GM18505 (cell line): Measurements from ENCODE around the gene MCL1.

Source experiments
- ATAC-seq: cut with Tn5 transposase; IDR thresholded peaks from one replicate; pipeline ENCODE4 v1.9.1; 2021; ENCODE audit not compliant: unreplicated experiment
- POLR2A ChIP-seq: IDR thresholded peaks from 4 replicates; pipeline ENCODE4 v1.6.1; 2011; ENCODE audit warnings: borderline replicate concordance; ENCODE audit not compliant: insufficient read depth, insufficient read length; ENCODE audit errors: extremely low read depth

The MCL1 gene

DNA sequence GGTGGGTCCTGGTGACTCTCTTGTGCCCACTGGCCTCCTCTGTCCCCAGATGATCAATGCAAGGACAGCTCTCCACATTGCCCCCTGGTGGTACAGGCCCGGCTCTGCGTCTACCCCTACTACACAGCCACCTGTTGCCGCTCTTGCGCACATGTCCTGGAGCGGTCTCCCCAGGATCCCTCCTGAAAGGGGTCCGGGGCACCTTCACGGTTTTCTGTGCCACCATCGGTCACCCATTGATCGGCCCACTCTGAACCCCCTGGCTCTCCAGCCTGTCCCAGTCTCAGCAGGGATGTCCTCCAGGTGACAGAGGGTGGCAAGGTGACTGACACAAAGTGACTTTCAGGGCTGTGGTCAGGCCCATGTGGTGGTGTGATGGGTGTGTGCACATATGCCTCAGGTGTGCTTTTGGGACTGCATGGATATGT, 19.4 kb downstream of the MCL1 start:
- ATAC-seq: no peak
- no peak for TF ChIP-seq POLR2A

DNA sequence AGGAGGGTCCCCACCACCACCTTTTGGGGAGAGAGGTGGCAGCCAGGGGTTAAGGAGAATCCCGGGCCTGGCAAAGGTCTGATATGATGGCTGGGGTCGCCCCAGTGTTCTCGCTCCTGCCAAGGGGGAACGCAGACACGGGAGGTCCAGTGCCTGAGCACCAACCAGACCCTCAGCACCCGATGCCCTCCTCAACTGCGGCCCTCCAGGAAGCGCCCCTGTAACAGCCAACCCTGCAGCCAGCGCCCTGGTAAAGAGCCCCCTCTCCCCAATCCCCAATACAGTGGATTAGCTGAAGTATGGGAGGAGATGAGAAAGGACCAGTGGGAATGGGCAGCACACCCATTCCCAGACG, 19.8 kb downstream of the MCL1 start:
- no peak for ATAC-seq
- TF ChIP-seq POLR2A: no peak

DNA sequence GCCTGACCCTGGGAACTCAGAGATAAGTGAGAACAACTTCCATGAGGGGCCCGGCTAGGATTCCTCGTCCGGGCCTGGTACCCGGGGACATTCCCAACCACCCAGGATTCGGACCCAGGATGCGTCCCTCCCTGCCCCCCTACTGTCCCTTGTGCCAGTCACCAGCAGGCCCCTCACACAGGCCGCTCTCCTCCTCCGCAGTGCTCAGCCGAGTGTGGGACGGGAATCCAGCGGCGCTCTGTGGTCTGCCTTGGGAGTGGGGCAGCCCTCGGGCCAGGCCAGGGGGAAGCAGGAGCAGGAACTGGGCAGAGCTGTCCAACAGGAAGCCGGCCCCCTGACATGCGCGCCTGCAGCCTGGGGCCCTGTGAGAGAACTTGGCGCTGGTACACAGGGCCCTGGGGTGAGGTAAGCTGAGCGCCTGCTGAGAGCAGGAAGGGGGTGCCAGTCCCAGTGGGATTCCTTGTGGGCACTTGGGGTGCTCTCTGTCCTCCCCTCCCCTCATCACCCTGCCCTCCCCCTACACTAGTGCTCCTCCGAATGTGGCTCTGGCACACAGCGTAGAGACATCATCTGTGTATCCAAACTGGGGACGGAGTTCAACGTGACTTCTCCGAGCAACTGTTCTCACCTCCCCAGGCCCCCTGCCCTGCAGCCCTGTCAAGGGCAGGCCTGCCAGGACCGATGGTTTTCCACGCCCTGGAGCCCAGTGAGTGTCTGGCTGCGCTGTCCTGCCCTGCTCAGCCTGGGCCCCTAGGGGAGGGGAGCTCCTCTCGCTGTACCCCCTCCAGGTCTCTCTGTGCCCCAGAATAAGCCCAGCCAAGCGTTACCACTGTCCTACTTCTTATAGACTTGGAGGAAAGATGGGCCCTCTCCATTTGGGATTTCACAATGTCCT, 20.4 kb downstream of the MCL1 start:
- ATAC-seq: no peak
- no peak for TF ChIP-seq POLR2A

DNA sequence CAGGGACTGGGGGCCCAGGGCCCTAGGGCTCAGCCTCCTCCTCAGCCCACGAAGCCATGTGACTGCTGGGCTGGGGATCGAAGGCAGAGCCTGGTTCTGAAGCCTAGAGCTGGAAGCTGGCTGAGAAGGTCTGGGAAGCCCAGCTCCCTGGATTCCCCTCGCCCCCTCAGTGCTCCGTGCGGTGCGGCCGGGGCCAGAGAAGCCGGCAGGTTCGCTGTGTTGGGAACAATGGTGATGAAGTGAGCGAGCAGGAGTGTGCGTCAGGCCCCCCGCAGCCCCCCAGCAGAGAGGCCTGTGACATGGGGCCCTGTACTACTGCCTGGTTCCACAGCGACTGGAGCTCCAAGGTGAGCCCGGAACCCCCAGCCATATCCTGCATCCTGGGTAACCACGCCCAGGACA, 21.1 kb downstream of the MCL1 start:
- no peak for TF ChIP-seq POLR2A
- no peak for ATAC-seq

DNA sequence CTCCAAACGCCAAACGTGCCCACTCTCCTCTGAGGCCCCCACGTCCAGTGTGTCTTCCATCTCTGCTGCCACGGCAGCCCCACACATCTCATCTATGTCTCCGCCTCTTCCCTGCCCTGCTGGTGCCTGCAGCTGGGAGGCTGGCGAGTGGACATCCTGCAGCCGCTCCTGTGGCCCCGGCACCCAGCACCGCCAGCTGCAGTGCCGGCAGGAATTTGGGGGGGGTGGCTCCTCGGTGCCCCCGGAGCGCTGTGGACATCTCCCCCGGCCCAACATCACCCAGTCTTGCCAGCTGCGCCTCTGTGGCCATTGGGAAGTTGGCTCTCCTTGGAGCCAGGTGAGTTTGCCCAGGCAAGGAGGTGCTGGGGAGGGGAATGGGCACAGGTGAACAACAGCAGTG, 21.6 kb downstream of the MCL1 start:
- no peak for ATAC-seq

DNA sequence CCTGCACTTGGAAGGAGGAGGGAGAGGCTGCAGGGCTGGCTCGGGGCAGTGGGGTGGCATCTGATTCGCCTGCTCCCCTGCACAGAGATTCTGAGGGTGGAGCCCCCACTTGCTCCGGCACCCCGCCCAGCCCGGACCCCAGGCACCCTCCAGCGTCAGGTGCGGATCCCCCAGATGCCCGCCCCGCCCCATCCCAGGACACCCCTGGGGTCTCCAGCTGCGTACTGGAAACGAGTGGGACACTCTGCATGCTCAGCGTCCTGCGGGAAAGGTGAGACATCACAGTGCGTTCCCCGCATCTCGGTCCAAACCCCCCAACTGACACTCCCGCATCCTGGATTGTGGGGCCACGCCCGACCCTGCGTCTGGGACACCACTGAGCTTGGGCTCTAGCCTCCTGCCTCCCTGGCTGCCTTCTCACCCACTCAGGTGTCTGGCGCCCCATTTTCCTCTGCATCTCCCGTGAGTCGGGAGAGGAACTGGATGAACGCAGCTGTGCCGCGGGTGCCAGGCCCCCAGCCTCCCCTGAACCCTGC, 22.3 kb downstream of the MCL1 start:
- ATAC-seq: no peak
- TF ChIP-seq POLR2A: no peak

More for the DNA sequence above, 21.6 kb downstream of the MCL1 start:
- no peak for TF ChIP-seq POLR2A

DNA sequence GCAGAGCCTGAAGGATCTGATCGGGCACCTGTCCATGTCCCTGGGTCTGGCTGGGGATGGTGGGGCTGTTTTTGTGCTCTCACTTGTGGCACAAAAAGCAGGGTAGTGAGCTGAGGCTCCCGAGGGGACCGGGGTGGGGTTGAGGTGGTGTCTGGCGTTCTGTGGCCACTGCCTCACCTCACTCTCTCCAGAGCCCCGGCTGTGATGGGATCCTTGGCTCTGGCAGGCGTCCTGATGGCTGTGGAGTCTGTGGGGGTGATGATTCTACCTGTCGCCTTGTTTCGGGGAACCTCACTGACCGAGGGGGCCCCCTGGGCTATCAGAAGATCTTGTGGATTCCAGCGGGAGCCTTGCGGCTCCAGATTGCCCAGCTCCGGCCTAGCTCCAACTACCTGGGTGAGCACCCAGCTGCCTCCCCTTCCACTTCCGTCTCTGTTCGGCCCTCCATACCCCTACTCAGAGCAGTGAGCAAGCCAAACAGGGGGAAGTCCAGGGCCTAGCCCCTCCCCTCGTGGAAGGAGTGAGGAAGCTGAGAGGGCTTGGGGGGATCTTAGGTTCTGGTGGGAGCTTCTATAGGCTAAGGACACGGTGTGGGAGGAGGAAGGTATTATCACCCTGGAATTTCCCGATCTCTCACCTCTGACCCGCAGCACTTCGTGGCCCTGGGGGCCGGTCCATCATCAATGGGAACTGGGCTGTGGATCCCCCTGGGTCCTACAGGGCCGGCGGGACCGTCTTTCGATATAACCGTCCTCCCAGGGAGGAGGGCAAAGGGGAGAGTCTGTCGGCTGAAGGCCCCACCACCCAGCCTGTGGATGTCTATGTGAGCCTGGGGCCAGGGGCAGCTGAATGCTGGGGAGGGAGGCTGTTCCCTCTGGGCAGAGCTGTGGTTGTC, 23.2 kb downstream of the MCL1 start:
- no peak for ATAC-seq
- TF ChIP-seq POLR2A: no peak

DNA sequence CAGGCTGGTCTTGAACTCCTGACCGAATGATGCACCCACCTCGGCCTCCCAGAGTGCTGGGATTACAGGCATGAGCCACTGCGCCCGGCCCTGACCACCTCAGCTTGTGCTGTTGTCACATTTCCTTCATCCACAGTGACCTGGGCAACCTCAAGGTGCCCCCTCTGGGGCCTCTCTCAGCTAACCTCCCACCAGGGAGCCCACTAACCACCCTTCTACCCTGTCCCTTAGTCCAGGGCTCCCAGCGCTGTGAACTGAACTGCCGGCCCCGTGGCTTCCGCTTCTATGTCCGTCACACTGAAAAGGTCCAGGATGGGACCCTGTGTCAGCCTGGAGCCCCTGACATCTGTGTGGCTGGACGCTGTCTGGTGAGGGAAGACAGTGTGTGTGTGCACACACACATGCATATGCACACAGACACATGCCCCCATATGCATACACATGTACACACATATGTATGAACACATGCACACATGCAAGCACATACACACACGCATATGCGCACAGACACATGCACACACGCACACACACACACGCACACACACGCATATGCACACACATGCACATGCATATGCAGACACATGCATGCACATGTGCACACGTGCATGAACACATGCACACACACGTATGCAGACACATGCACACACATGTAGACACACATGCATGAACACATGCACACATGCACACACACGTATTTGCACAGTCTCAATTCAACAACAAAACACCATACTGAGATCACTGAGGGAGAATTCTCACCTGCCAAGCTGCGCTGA, 24.0 kb downstream of the MCL1 start:
- TF ChIP-seq POLR2A: no peak

DNA sequence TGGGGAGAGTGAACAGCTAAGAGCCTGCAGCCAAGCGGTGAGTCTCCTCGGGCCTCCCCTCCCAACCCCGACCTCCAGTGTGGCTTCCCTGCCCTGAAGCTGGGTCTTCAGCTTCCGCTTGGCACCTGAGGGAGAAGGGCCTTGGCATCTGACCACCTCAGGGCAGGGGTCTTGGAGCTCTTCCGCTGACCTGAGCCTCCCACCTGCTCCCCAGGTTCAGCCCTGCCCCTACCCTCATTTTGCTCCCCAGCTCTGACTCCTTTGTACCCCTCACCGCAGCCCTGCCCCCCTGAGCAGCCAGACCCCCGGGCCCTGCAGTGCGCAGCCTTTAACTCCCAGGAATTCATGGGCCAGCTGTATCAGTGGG, 25.3 kb downstream of the MCL1 start:
- ATAC-seq: no peak
- TF ChIP-seq POLR2A: no peak

More for the DNA sequence above, 24.0 kb downstream of the MCL1 start:
- no peak for ATAC-seq

DNA sequence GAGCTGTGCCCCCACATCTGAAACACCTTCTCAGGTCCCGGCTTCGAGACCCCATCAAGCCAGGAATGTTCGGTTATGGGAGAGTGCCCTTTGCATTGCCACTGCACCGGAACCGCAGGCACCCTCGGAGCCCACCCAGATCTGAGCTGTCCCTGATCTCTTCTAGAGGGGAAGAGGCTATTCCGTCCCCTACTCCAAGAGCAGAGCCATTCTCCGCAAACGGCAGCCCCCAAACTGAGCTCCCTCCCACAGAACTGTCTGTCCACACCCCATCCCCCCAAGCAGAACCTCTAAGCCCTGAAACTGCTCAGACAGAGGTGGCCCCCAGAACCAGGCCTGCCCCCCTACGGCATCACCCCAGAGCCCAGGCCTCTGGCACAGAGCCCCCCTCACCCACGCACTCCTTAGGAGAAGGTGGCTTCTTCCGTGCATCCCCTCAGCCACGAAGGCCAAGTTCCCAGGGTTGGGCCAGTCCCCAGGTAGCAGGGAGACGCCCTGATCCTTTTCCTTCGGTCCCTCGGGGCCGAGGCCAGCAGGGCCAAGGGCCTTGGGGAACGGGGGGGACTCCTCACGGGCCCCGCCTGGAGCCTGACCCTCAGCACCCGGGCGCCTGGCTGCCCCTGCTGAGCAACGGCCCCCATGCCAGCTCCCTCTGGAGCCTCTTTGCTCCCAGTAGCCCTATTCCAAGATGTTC, 25.9 kb downstream of the MCL1 start:
- ATAC-seq: no peak
- TF ChIP-seq POLR2A: no peak

DNA sequence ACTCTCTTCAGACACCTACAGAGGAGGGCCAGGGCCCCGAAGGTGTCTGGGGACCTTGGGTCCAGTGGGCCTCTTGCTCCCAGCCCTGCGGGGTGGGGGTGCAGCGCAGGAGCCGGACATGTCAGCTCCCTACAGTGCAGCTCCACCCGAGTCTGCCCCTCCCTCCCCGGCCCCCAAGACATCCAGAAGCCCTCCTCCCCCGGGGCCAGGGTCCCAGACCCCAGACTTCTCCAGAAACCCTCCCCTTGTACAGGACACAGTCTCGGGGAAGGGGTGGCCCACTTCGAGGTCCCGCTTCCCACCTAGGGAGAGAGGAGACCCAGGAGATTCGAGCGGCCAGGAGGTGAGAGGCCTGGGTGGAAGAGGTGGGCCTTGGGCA, 26.5 kb downstream of the MCL1 start:
- no peak for TF ChIP-seq POLR2A
- ATAC-seq: no peak

DNA sequence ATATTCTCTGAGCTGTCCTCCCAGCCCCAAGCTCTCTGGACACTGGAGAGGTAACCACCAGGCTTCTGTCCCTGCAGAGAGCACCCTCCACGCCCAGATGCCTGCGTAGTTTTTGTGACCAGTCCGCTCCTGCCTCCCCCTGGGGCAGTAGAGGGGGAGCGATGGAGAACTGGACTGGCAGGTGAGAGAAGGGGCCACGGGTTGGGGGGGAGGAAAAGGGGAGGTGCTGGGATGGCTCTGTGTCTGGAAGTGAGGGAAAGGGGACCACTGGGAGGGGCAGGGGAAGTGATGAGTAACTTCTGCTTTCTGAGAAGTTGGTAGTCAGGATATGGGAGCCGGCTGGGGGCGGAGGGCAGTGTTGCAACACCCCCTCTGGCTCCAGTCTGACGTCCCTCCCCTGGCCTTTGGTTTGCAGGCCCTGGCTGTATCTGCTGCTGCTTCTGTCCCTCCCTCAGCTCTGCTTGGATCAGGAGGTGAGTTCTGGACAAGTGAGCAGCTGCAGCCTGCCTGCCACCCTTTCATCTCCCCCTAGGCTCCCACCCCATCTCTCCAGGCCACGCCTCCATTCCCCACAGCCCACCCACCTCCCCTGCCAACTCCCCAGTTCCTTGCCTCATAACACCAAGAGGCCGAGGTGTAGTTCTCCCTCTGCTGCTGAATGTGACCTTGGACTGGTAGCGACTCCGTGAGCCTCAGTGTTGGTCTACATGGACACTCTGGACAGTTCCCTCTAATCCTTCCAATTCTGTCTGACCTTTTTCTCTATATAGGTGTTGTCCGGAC, 27.1 kb downstream of the MCL1 start:
- ATAC-seq: no peak
- no peak for TF ChIP-seq POLR2A
